HG02623 (cell line): ENCODE results near the gene PPP3CA.

ENCODE experiments used
- ATAC-seq: cut with Tn5 transposase; IDR thresholded peaks from one replicate; pipeline ENCODE4 v1.9.1; 2021; ENCODE audit warnings: moderate library complexity; ENCODE audit not compliant: unreplicated experiment

Gene PPP3CA

GRCh38 chr4:100977746-100978397 lies 369.5 kb downstream of the PPP3CA start:
- no peak for ATAC-seq

- ATAC-seq, result no peak
Measured at GRCh38 chr4:100977274-100977673, 370.1 kb downstream of the PPP3CA start.
